Measurements from ENCODE around the gene ZNF524. TPM values are rescaled to one million over a fixed set of nuclear protein-coding genes. Genes with fewer than 3 reads are reported as not detected.

ZNF524 gene
- total and polyA plus RNA-seq, 9 of the 15 experiments (the other 6 are each of a cell fraction or from before 2014, with no cell fraction given), result 0.08 to 15.6 (median 2.9) TPM

DNA sequence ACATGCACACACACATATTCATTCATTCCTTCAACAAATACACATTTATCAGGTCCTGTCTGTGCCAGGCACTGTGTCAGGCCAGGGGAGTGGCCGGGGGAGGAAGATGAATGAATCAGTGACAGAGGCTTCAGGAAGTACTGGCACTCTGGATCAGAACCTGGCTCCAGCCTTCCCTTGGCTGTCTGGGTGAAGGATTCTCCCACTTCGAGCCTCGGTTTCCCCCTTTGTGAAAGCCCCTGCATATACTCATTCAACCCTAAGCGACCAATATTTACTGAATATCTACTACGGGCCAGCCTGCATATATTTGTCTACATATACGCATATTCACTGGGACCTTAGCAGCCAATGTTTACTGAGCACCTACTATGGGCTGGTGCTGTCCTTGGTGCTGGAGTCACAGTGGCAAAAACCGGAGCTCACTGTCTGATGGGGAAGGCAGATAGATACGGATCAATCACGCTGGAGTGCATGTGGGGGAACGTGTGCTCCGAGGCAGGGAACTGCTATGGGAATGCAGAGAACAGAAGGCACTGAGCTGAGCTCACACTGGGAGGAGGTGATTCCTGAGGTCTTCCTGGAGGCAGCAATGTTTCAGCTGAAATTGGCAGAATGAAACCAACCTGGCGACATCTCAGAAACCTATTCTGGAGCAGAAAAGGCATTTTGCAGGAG, 18.8 kb upstream of the ZNF524 start (continued):
- TF ChIP-seq, protein P1, sequence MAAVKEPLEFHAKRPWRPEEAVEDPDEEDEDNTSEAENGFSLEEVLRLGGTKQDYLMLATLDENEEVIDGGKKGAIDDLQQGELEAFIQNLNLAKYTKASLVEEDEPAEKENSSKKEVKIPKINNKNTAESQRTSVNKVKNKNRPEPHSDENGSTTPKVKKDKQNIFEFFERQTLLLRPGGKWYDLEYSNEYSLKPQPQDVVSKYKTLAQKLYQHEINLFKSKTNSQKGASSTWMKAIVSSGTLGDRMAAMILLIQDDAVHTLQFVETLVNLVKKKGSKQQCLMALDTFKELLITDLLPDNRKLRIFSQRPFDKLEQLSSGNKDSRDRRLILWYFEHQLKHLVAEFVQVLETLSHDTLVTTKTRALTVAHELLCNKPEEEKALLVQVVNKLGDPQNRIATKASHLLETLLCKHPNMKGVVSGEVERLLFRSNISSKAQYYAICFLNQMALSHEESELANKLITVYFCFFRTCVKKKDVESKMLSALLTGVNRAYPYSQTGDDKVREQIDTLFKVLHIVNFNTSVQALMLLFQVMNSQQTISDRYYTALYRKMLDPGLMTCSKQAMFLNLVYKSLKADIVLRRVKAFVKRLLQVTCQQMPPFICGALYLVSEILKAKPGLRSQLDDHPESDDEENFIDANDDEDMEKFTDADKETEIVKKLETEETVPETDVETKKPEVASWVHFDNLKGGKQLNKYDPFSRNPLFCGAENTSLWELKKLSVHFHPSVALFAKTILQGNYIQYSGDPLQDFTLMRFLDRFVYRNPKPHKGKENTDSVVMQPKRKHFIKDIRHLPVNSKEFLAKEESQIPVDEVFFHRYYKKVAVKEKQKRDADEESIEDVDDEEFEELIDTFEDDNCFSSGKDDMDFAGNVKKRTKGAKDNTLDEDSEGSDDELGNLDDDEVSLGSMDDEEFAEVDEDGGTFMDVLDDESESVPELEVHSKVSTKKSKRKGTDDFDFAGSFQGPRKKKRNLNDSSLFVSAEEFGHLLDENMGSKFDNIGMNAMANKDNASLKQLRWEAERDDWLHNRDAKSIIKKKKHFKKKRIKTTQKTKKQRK (IDR thresholded peaks at IDR 0.05; ENCODE audit: borderline replicate concordance, low read depth, low read length), result no peak
- TF ChIP-seq ARID1B (IDR thresholded peaks at IDR 0.05) (no peak), ZNF583 (CRISPR knock-in tag; IDR thresholded peaks at IDR 0.05) (no peak), FUS (optimal IDR thresholded peaks at IDR 0.05; ENCODE audit: low read depth, low read length) (no peak), MEIS2 (IDR thresholded peaks at IDR 0.05; ENCODE audit: partially characterized antibody) (peak; percentile 21), ESRRA (IDR thresholded peaks at IDR 0.05; ENCODE audit: borderline replicate concordance, low read depth) (no peak; the same call in 1 of the 2 replicates), FOXK1 (CRISPR knock-in tag; IDR thresholded peaks at IDR 0.05; ENCODE audit: borderline replicate concordance) (peak; percentile 44; the same call in 1 of the 2 replicates), RCOR1 (IDR thresholded peaks at IDR 0.05; ENCODE audit: borderline replicate concordance in 1 of 2, low read depth in 2 of 2, low read length in 2 of 2) (peak in 1 of 2 experiments; percentile 91; a peak in 2 of 4 replicates)
- TF ChIP-seq, protein P2, sequence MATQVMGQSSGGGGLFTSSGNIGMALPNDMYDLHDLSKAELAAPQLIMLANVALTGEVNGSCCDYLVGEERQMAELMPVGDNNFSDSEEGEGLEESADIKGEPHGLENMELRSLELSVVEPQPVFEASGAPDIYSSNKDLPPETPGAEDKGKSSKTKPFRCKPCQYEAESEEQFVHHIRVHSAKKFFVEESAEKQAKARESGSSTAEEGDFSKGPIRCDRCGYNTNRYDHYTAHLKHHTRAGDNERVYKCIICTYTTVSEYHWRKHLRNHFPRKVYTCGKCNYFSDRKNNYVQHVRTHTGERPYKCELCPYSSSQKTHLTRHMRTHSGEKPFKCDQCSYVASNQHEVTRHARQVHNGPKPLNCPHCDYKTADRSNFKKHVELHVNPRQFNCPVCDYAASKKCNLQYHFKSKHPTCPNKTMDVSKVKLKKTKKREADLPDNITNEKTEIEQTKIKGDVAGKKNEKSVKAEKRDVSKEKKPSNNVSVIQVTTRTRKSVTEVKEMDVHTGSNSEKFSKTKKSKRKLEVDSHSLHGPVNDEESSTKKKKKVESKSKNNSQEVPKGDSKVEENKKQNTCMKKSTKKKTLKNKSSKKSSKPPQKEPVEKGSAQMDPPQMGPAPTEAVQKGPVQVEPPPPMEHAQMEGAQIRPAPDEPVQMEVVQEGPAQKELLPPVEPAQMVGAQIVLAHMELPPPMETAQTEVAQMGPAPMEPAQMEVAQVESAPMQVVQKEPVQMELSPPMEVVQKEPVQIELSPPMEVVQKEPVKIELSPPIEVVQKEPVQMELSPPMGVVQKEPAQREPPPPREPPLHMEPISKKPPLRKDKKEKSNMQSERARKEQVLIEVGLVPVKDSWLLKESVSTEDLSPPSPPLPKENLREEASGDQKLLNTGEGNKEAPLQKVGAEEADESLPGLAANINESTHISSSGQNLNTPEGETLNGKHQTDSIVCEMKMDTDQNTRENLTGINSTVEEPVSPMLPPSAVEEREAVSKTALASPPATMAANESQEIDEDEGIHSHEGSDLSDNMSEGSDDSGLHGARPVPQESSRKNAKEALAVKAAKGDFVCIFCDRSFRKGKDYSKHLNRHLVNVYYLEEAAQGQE (IDR thresholded peaks at IDR 0.05; ENCODE audit: borderline replicate concordance), result peak; percentile 99
- TF ChIP-seq, protein P2 (CRISPR knock-in tag; IDR thresholded peaks at IDR 0.05; ENCODE audit: low read depth), result peak; percentile 97
- TF ChIP-seq, protein P3, sequence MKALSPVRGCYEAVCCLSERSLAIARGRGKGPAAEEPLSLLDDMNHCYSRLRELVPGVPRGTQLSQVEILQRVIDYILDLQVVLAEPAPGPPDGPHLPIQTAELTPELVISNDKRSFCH (CRISPR knock-in tag; IDR thresholded peaks at IDR 0.05), result no peak
- TF ChIP-seq, protein P3 (tag; IDR thresholded peaks at IDR 0.05), result peak; percentile 37; the same call in 1 of the 2 replicates
